Astrocyte (in vitro differentiated cells and primary cell): ENCODE data around the gene TBATA.

Experiments
- CTCF ChIP-seq: IDR thresholded peaks from 2 replicates; pipeline ENCODE4 v1.5.1; 2011; ENCODE audit warnings: low read depth, mild to moderate bottlenecking, inconsistent platforms, low read length, moderate library complexity; ENCODE audit not compliant: insufficient read depth
- EZH2 ChIP-seq: IDR thresholded peaks from 2 replicates; pipeline ENCODE4 v1.6.1; 2012; ENCODE audit warnings: mild to moderate bottlenecking, low read length, inconsistent platforms; ENCODE audit not compliant: insufficient read depth

- TF ChIP-seq CTCF: no peak
- TF ChIP-seq EZH2: no peak
Observed at GRCh38 chr10:70744617-70745143, 40.5 kb downstream of the TBATA start.
